K562 (cell line): ENCODE results near the gene GDNF.

Source experiments
- FOS ChIP-seq: IDR thresholded peaks from 3 replicates; pipeline ENCODE4 v1.6.1; 2011; ENCODE audit not compliant: insufficient read length; ENCODE audit errors: extremely low read depth
- MXI1 ChIP-seq: IDR thresholded peaks from 2 replicates; pipeline ENCODE4 v1.6.1; 2011; ENCODE audit warnings: low read depth, mild to moderate bottlenecking, improper control_type of control experiment, low read length
- NR1H2 ChIP-seq: sonication (generic); formaldehyde crosslinking; IDR thresholded peaks from 2 replicates; pipeline ENCODE4 v1.4.0; 2020; ENCODE audit warnings: mild to moderate bottlenecking, missing genetic modification reagents
- POLR2AphosphoS5 ChIP-seq: IDR thresholded peaks from 2 replicates; pipeline ENCODE4 v1.6.1; 2011; ENCODE audit warnings: mild to moderate bottlenecking, low read depth, low read length, moderate library complexity; ENCODE audit not compliant: control insufficient read depth, insufficient read depth
- RB1 ChIP-seq: fragments of 450-650 bp; IDR thresholded peaks from 2 replicates; pipeline ENCODE4 v1.6.1; 2017; ENCODE audit warnings: low read depth, mild to moderate bottlenecking
- SIN3A ChIP-seq, 2 experiments: fragments of 150-350 bp in 1 of 2; IDR thresholded peaks; 2 replicates each; pipeline ENCODE4 v1.6.1; 2011 to 2016; ENCODE audit warnings: borderline replicate concordance in 2 of 2, low read depth in 2 of 2, low read length in 2 of 2, mild to moderate bottlenecking in 2 of 2, moderate library complexity in 2 of 2; ENCODE audit not compliant: control insufficient read depth in 1 of 2
- SMC3 ChIP-seq: conservative IDR thresholded peaks from 2 replicates; pipeline ENCODE4 v1.6.1; 2011; ENCODE audit warnings: low read depth, low read length, improper control_type of control experiment; ENCODE audit not compliant: insufficient read depth
- ZNF212 ChIP-seq: fragments of 450-650 bp; formaldehyde crosslinking; IDR thresholded peaks from 2 replicates; pipeline ENCODE4 v1.4.0; 2020; ENCODE audit warnings: mild to moderate bottlenecking
- TF ChIP-seq, protein P1 (sequence below): fragments of 450-650 bp; conservative IDR thresholded peaks from 2 replicates; pipeline ENCODE4 v1.6.1; 2016; ENCODE audit warnings: missing genetic modification characterization, low read depth, mild to moderate bottlenecking, control low read depth, missing compliant biosample characterization
- TF ChIP-seq, protein P2 (sequence below), 2 experiments: fragments of 450-650 bp; formaldehyde crosslinking in 1 of 2; IDR thresholded peaks; 2 replicates each; pipeline versions ENCODE4 v1.4.0 to v1.6.1; 2014 to 2020; ENCODE audit warnings: mild to moderate bottlenecking in 2 of 2, borderline replicate concordance in 1 of 2, low read depth in 1 of 2
- TF ChIP-seq, protein P3 (sequence below), 3 experiments: IDR thresholded peaks in 2 of 3; conservative IDR thresholded peaks in 1 of 3; 2 replicates each; pipeline ENCODE4 v1.5.1; 2011 to 2012; ENCODE audit warnings: low read length in 3 of 3, mild to moderate bottlenecking in 3 of 3, control low read depth in 2 of 3, improper control_type of control experiment in 1 of 3, inconsistent platforms in 1 of 3, low read depth in 1 of 3, mixed read lengths in 1 of 3, moderate library complexity in 1 of 3; ENCODE audit not compliant: insufficient read depth in 2 of 3

DNA sequence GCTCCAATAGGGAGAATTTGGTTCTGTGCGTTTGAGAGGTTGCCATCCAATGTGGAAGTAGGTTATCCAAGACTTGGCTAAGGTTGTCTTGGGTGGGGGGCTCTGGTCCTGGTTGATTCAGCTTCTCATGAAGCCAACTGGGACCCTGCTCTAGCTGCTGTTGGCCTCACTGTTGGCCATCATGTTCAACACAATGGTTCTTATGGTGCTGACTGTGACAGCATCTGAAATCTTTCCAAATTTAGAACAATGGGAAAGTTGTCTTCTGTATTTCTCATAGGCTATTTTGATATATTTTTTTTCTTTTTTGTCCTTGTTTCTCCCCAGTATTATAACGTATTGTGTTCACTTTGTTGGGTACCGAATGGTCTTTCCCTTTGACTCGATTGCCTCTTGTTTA, 71.9 kb downstream of the GDNF start:
- no peak for TF ChIP-seq NR1H2 (CRISPR knock-in tag)
- TF ChIP-seq, protein P1, sequence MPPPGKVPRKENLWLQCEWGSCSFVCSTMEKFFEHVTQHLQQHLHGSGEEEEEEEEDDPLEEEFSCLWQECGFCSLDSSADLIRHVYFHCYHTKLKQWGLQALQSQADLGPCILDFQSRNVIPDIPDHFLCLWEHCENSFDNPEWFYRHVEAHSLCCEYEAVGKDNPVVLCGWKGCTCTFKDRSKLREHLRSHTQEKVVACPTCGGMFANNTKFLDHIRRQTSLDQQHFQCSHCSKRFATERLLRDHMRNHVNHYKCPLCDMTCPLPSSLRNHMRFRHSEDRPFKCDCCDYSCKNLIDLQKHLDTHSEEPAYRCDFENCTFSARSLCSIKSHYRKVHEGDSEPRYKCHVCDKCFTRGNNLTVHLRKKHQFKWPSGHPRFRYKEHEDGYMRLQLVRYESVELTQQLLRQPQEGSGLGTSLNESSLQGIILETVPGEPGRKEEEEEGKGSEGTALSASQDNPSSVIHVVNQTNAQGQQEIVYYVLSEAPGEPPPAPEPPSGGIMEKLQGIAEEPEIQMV (tag): no peak
- TF ChIP-seq, protein P2, sequence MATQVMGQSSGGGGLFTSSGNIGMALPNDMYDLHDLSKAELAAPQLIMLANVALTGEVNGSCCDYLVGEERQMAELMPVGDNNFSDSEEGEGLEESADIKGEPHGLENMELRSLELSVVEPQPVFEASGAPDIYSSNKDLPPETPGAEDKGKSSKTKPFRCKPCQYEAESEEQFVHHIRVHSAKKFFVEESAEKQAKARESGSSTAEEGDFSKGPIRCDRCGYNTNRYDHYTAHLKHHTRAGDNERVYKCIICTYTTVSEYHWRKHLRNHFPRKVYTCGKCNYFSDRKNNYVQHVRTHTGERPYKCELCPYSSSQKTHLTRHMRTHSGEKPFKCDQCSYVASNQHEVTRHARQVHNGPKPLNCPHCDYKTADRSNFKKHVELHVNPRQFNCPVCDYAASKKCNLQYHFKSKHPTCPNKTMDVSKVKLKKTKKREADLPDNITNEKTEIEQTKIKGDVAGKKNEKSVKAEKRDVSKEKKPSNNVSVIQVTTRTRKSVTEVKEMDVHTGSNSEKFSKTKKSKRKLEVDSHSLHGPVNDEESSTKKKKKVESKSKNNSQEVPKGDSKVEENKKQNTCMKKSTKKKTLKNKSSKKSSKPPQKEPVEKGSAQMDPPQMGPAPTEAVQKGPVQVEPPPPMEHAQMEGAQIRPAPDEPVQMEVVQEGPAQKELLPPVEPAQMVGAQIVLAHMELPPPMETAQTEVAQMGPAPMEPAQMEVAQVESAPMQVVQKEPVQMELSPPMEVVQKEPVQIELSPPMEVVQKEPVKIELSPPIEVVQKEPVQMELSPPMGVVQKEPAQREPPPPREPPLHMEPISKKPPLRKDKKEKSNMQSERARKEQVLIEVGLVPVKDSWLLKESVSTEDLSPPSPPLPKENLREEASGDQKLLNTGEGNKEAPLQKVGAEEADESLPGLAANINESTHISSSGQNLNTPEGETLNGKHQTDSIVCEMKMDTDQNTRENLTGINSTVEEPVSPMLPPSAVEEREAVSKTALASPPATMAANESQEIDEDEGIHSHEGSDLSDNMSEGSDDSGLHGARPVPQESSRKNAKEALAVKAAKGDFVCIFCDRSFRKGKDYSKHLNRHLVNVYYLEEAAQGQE (IDR thresholded peaks at IDR 0.05; ENCODE audit: borderline replicate concordance): no peak
- TF ChIP-seq, protein P2 (CRISPR knock-in tag; IDR thresholded peaks at IDR 0.05; ENCODE audit: low read depth): no peak
- no peak for TF ChIP-seq ZNF212 (CRISPR knock-in tag)
- no peak for TF ChIP-seq MXI1
- TF ChIP-seq FOS: no peak
- TF ChIP-seq, protein P3, sequence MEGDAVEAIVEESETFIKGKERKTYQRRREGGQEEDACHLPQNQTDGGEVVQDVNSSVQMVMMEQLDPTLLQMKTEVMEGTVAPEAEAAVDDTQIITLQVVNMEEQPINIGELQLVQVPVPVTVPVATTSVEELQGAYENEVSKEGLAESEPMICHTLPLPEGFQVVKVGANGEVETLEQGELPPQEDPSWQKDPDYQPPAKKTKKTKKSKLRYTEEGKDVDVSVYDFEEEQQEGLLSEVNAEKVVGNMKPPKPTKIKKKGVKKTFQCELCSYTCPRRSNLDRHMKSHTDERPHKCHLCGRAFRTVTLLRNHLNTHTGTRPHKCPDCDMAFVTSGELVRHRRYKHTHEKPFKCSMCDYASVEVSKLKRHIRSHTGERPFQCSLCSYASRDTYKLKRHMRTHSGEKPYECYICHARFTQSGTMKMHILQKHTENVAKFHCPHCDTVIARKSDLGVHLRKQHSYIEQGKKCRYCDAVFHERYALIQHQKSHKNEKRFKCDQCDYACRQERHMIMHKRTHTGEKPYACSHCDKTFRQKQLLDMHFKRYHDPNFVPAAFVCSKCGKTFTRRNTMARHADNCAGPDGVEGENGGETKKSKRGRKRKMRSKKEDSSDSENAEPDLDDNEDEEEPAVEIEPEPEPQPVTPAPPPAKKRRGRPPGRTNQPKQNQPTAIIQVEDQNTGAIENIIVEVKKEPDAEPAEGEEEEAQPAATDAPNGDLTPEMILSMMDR (IDR thresholded peaks at IDR 0.05 in 2 of 3, conservative IDR thresholded peaks at IDR 0.05 in 1 of 3; ENCODE audit: insufficient read depth in 2 of 3, low read depth in 1 of 3, low read length in 3 of 3): no peak
- no peak for TF ChIP-seq POLR2AphosphoS5
- no peak for TF ChIP-seq SMC3
- TF ChIP-seq SIN3A (IDR thresholded peaks at IDR 0.05; ENCODE audit: borderline replicate concordance in 2 of 2, control insufficient read depth in 1 of 2, low read depth in 2 of 2, low read length in 2 of 2): no peak
- TF ChIP-seq RB1: no peak
